GM21423 (cell line): ENCODE data around the gene IFRD1.

Source experiments
- ATAC-seq: cut with Tn5 transposase; IDR thresholded peaks from one replicate; pipeline ENCODE4 v1.9.1; 2021; ENCODE audit warnings: mild to moderate bottlenecking, moderate library complexity; ENCODE audit not compliant: unreplicated experiment

Gene IFRD1

GRCh38 chr7:112449902-112450806 is at the start of gene IFRD1:
TSS of gene IFRD1 (plus strand) at chr7:112450460. CDS start at chr7:112450689, 229 bp downstream.
- ATAC-seq, result peak; percentile 74

GRCh38 chr7:112404321-112404720 is 45.9 kb upstream of the IFRD1 start:
- ATAC-seq, result no peak

- no peak for ATAC-seq
Observed at GRCh38 chr7:112405286-112405685, 45.0 kb upstream of the IFRD1 start.

- ATAC-seq, result no peak
Observed at GRCh38 chr7:112407261-112407660, 43.0 kb upstream of the IFRD1 start.

GRCh38 chr7:112410092-112410491 is 40.2 kb upstream of the IFRD1 start:
- no peak for ATAC-seq

- ATAC-seq, result no peak
Observed at GRCh38 chr7:112411186-112411795, 39.0 kb upstream of the IFRD1 start.

- no peak for ATAC-seq
Observed at GRCh38 chr7:112414855-112415490, 35.3 kb upstream of the IFRD1 start.

GRCh38 chr7:112416127-112416526 is 34.1 kb upstream of the IFRD1 start:
- no peak for ATAC-seq

GRCh38 chr7:112419543-112420130 is 30.6 kb upstream of the IFRD1 start:
- no peak for ATAC-seq

GRCh38 chr7:112420236-112420861 is 29.9 kb upstream of the IFRD1 start:
- ATAC-seq, result no peak

GRCh38 chr7:112421666-112422486 is 28.4 kb upstream of the IFRD1 start:
- ATAC-seq, result no peak

- peak; percentile 49 for ATAC-seq
Observed at GRCh38 chr7:112422842-112423496, 27.3 kb upstream of the IFRD1 start.

- ATAC-seq, result no peak
Observed at GRCh38 chr7:112423987-112424386, 26.3 kb upstream of the IFRD1 start.

GRCh38 chr7:112427984-112428383 is 22.3 kb upstream of the IFRD1 start:
- no peak for ATAC-seq

GRCh38 chr7:112428715-112429114 is 21.5 kb upstream of the IFRD1 start:
- no peak for ATAC-seq

GRCh38 chr7:112430649-112431048 is 19.6 kb upstream of the IFRD1 start:
- ATAC-seq, result no peak

GRCh38 chr7:112431803-112432202 is 18.5 kb upstream of the IFRD1 start:
- no peak for ATAC-seq

- ATAC-seq, result no peak
Observed at GRCh38 chr7:112433289-112433688, 17.0 kb upstream of the IFRD1 start.

- ATAC-seq, result no peak
Observed at GRCh38 chr7:112437072-112437471, 13.2 kb upstream of the IFRD1 start.

- no peak for ATAC-seq
Observed at GRCh38 chr7:112439476-112439875, 10.8 kb upstream of the IFRD1 start.
